Tongue (tissue), 2 donors: ENCODE measurements around the gene CHST8. TPM values are rescaled to one million over a fixed set of nuclear protein-coding genes. Genes with fewer than 3 reads are reported as not detected.

Experiments
- DNase-seq: peaks from one replicate; pipeline ENCODE4 v3.0.0-alpha.2; 2015
- total RNA-seq: library from RNA; depleted of rRNA; stranded (reverse); fragments of >200 nt; gene quantifications from one replicate; pipeline ENCODE4 v1.2.3, GENCODE V29; 2014

Gene CHST8
- total RNA-seq, 1 donor from 2014 or later, result 0.41 TPM

DNA sequence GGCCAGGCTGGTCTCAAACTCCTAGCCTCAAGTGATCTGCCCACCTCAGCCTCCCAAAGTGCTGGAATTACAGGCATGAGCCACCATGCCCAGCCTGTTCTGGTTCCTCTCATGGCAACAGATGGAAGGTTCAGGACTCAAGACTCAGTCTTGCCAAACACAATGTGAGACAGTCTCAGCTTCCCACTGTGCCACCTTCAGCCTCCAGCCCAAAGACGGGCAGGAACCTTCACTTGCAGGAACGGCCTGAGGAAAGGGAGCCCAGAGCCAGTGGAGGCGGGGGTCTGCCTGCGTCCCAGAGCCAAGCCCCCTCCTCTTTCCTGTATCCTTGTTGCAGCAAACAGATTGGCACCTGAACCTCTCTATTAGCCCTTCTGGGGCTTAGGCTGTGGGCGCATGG lies 2.9 kb upstream of the CHST8 start:
- no peak for DNase-seq

DNA sequence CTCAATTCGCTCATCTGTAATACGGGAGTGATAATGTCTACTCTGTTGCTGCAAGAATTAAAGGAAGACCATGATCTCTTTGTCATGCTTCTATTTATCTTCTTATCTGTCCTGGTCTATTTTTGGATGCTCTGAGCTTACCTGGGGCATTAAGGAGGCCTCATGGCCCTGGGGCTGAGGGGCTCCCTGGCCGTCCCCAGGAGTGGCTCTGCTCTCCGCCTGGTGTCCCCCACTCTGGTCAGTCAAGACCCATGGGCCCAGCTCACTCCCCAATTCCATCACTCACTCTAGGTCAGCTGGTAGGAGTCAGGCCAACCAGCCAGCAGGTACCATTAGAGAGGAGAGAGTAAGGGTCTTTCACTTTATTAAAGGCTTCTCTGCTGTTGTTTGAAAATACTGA lies 1.1 kb upstream of the CHST8 start:
- DNase-seq, result no peak

DNA sequence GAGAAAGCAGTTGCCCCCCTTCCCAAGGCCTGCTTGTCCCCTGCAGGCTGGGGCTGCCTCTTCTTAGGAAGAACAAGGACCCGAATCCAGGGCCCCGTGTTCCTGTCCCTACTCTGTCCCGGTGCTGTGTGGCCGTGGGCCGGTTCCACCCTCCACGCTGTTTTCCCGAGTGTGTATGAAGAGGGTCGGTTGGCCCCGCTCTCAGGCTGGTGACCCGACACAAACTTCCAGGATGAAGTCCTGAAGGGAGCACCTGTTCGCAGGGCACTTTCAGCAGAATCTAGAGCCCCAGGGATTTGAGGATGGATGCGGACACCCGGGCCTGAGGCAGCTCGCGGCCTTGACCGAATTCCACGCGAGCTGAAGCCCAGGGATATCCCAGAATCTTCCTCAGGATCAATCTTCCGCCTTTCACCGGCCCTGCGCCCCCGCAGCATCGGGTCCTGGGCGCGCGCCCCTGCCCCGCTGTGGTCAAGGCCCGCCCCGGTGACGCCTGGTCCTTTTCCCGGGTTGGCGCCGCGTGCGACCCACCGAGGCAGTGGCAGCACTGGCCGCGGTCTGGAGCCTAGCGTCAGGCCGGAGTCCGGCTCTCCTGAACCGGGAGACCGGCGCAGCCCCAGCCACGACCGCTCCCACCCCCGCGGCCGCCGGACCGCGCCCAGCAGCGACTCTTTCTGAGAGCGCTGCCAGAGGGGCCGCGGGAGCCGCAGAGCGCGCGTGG lies 528 bp upstream of the CHST8 start:
- DNase-seq, result no peak

DNA sequence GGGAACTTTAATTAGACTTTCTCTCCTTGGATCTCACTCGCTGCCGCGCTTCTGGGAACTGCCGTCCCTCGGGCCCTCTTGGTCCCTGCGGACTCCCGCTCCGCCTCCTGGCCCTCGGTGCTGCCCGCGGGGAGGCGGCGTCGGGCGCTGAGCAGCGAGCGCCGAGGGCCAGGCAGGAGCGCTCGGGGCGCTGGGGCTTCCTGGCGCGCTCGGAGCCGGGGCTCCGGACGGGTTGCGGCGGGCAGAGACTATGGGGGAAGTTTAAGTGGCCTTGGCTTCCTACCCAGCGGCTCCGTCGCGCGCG lies 704 bp downstream of the CHST8 start:
- no peak for DNase-seq

DNA sequence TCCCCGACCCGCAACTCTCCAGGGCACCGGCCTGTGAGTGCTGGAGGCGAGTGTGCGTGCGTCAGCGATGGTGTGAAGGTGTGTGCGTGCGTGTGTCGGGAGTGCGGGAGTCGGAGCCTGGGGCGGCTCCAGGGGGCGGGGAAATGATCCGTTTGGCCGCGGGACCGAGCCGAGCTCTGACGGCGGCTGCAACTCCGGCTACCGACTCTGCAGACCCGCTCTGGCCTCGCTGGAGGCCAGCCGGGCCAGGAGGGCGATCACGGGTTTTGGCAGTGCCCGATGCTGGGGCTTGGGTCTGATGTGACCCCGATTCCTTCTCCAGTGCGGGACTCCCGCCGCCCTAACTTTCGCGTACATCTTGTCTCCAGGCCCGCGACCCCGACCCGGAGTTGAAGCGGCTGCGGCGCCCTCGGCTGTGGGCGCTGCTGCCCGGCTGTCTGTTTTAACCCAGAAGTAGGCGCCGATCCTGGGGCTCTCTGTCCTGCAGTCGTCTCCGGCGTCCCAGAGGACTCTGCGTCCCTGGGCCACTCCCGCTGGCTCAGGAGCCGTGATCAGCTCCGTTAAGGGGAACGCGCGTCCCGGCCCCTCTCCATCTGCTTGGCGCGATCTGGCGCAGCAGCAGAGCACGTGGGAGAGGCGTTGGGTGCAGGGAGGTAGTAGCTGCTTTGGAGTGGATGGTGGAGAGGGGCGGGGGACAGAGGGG lies 1.2 kb downstream of the CHST8 start:
- no peak for DNase-seq

DNA sequence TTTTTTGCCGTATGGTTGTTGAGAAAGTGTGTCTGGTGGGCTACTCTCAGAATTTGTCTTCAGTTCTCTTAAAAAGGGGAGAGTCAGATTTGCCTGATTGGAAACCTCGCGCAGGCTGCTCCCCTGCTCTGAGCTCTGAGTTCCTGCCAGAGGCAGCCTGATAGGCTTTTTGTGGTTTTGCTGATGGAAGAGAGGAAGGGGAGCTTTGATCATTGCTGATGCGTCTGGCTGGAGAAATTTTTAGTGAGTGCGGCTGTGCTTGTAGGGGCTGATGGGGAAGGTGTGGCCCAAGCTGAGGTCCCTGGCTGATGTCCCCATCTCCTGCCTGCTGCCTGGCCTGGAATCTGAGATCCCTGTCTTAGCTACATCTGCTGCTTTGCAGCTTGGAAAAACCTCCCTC lies 2.8 kb downstream of the CHST8 start:
- no peak for DNase-seq

DNA sequence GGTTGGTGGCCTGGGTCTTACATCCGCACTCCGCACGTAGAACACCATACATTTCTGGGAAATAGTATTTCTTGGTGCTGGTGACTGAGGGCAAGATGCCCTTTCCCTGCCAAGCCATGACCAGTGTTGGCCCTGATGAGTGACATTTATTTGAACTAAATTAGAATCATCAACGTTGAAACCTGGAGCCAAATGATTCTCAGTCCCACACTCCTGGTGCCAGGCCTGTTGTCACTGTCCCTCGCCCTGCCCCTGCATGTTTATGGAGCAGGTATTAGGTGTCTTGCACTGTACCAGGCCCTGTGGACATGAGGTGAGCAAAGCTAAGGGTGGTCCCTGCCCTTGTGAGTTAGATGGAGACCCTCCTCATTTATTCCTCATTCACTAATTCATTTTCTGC lies 5.8 kb downstream of the CHST8 start:
- DNase-seq, result no peak

DNA sequence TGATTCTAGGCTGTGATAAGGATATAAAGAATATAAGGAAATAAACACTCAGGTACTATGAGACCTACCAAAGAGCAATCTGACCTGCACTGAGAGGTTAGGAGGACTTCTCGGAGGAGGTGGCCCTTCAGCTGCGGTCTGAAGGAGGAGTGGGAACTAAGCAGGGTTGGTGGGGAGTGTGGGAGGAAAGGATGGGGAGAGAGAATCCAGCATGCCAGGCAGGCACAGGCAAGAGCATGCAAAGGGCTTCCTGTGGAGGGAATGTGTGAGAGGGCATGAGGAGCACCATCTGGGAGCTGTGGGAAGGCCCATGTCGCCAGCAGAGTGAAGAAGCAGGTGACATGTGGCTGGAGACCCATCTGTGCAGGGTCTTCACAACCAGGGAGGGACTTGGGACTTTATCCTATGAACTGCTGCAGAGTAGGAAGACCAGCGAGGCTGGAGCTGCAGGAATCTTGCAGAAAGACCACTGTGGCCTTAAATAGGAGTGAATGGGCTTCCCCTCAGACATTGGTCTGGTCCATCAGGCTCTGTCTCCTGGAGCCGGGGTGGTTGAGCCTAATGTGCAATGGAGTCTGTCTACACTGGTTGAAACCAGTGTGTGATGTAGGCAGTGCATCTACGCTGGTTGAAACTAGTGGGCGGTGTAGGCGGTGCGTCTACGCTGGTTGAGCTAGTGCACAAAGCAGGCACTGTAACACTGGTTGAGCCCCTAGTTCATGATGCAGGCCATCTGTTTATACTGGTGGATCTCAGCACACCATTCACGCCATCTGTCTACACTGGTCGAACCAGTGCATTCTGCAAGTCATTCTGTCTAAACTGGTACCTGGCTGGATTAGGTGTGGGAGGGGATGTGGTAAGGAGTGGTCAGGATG lies 6.4 kb downstream of the CHST8 start:
- no peak for DNase-seq

DNA sequence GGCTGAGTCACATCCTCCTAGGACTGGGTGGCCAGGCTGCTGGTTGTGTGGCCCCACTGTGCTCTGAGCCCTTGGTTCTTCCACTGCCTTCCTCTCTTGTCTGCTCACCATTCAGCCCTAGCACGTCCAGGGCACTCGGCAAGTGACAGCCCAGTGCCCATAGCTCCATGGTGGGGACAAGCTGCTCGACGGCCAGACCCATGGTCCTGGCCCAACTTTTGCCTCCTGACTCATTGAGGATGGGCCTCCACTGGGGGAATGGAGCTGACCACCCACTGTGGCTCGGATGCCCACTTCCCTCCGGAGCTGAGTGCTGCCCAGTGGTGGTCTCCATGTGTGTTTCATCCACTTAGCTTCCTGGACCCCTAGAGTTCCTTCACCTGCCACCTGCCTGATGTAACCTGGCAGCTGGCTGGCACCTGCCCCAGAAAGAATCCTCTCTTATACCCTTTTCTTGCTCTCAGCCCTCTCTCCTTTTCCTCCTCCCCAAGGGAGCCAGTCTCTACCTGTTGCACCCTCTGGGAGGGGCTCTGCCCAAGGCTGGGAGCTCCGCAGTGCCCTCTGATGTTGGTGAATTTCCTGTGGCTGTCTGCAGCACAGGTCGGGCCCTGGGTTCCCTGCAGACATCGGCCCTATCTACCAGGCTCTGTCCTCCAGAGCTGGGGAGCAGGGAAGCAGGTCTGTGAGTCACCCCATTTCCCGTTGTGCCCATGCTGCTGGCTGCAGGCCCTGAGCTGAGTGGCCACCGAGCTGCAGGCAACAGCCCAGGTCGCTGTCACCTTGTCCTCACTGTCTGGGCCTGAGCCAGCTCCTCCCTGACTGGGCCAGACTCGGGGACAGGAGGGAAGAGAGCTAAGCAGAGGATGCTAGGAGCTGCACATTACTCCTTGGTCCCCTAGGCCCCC lies 7.4 kb downstream of the CHST8 start:
- DNase-seq, result no peak

DNA sequence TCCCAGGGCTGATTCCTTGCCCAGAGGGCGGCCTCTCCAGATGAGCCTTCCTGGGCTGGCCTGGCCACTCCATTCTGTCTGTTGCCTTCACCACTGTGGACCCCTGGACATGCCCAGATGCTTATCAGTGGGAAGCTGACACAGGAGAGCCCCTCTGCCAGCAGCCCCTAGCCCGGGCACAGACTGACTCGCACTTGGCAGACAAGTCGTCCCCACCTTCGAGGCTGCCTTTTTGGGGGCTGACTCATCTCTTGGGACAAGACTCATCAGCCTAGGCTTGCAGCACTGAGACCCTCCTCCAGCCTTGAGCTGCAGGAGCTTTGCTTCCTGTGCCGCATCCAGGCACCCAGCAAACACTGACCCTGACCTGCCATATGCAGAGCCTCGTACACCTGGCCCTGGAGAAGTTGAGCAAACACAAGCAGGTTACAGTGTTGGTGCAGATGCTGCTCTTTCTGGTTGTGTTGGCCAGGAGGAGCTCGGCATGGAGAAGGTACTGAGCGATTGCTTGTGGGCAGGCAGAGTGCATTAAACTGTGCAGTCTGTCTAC lies 8.1 kb downstream of the CHST8 start:
- DNase-seq, result no peak

DNA sequence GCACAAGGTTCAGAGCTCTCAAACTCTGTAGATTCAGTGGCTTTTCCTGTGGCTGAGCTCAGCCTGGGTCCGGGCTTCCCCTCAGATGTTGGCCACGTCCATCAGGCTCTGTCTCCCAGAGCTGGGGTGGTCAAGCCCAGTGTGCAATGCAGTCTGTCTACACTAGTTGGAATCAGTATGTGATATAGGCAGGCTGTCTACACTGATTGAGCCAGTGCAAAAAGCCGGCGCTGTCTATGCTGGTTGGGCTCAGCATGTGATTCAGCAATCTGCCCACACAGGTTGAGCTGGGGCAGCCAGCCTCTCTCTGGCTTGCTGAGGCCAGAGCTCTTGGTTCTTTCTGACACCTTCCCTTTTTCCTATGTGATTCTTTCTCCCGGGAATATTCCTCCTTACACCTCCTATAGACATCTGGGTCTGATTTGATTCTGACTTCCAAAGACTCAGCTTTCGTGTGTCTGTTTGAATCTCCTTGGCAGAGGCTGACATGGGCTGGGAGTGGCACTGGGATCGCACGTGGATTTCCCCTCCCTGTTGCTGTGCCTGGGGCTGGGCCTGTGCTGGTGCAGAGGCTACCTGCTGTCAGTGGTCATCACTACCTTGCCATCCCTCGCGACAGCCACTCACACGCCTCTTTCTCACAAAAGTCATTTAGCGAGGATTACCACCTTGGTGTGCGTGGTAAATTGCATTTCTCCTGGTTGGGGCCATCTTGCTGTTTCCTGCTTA lies 9.3 kb downstream of the CHST8 start:
- DNase-seq, result no peak

DNA sequence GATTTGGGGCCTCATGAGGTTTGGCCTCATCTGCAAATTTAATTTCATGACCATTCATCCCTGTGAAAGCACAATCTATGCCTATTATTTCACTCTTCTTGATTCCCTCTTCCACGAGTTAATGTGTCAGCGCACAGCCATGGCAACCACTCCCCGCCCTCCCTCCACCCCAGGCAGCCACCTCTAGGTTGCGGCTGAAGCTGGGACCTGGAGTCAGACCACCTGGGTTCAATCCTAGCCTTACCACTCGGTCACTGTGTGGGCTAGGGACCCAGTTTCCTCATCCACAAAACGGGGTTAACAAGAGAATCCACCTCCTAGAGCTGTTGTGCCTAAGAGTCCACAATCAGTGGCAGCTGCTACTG lies 9.8 kb downstream of the CHST8 start:
- no peak for DNase-seq

DNA sequence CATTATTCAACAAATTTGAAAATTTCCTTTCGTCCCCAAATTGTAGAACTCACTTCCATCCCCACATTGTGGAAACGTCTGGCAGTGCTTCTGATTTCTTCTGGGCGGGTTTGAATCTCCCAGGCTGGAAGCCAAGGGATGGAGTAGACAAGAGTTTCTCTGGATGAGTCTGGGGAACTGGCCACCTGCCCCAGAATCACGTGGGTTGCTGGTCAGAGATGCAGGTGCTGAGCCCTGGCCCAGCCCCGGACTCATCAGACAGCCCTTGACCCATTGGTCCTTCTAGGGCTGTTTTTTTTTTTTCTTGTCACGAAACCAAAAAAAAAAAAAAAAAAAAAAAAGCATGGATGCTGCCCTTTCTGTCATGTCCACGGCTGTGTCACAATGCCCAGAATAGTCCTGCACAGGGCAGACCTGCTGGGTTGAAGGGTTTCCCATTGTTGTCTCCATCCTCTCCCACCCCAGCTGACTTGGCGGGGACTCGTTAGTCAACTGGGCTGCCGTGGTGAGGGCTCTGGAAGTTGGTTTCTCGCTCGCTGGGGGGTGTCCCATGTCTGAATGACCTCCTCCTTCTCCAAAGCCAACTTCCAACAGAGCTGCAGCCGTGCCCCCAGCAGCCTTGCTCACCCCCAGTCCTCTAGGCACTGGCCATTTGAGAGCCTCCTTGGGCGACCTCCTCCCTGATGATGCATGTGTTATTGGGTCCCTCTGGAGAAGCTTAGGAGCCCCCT lies 12.8 kb downstream of the CHST8 start:
- no peak for DNase-seq

DNA sequence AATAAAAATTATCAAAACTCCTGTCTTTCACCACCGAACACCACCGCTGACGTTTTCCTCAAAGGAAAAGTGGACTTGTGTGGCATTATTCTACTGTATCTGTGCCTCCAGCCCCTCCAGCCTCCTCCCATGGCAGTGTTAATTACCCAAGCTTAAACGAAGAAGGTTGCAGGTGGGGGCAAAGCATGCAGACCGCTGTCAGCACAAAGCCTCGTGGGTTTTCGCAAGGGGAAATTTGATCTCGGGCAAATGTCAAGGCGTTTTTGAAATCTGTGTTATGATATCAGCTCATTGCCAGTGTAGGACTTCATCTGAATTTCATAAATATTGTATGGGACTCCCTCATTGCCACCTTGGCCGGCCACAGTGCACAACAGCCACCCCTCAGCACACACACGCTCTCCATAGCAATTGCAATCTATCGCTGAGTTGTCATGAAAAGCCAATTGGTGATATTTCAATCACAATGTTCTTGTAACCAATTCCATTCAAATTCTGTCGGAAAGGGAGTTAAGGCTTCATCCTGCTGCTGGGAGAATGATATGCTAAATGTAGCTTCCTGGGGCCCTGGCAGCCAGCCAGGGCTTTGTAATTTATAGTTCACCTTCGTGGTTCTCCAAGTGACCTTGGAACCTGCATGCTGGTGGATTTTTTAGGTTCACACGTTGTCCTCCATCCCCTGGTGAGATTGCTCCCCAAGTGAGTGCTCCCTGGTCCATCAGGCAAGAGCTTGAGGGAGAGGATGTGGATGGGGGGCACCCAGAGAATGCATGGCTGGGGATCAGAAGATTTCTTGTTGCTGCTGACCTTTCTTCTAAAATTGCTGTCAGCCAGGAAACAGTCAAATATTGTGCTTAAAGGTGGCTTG lies 16.6 kb downstream of the CHST8 start:
- DNase-seq, result no peak

DNA sequence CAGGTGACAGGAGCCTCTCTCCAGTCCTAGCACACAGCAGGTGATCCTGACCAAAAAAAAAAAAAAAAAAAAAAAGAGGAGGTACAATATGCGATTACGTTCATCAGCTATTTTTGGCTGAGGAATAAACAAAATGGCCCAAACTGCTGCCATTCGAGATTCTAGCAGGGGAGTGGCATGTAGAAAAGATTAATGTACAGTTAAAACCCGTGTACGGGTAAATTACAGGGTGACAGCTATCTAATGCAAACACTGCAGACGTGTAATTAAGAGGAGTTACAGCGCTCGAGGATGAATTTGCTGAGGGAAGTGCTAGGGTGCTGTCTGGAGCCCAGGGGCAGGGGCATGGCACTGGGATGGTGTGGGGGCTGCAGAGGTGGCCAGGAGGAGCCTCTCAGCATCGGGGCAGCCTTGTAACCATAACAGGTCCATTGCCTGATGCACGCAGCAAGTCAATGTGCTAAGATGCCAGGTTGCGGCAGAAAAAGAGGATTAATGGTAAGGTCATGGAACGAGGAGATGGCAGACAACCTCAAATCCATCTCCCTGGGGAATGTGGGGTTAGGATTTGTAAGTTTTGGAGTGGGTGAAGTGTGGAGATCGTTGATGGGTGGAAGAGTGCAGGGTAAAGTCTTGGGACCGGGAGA lies 17.4 kb downstream of the CHST8 start:
- DNase-seq, result no peak

DNA sequence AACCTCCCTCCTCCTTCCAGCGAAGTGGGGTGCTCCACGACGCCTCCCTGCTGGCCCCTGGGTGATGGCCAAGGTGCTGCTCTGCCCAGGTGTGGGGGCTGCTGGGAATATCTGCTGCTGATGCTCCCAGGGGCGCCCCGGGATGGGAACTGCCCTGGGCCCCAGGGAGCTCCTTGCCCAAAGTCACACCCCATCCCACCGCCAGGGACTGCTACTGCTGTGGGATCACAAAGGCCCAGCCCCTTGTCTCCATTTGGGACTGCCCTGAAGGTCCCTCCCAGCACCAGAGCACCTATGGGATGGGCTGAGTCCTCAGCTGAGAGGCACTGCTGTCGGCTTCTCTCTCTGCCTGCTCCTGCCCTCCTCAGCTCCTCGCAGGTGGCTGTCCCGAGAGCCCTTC lies 19.0 kb downstream of the CHST8 start:
- DNase-seq, result no peak

DNA sequence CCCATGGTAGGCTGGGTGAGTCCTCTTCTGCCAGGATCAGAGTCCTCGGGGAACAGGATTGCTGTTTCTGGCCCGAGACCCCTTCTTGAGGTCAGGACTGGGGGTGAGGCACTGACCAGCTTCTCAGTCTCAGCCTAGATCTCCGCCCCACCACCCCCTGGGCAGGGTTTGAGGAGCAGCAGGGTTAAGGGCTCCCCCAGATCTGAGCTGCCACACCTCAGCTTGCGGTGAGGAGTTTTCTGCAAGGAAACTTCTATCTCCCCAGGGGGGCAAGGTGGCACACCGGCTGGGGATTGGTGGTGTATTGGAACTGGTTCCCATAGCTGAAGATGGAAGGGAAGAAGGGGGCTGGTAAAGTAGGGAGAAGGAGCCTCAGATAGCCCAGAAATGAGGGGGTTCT lies 19.5 kb downstream of the CHST8 start:
- DNase-seq, result no peak

DNA sequence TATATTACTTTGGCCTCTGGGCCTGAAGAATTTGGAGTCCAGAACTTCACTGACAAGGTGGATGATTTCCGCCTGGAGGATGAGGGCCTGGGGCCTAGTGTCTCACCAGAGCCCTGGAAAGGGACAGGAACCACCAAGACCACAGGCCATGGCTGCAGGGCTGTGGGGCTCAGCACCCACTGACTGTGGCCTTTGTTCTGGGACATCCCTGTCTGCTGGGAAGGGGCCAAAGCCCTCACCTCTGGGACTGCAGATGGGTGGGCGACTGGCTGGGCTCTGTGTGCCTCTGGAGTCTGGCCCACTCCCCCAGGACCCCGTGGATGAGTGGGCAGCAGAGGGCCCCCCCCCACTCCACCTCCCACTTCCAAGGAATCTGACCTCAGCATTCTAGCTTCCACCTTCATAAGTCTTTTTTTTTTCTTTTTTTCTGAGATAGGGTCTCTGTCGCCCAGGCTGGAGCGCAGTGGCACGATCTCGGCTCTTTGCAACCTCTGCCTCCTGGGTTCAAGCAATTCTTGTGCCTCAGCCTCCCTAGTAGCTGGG lies 20.3 kb downstream of the CHST8 start:
- no peak for DNase-seq
